ENCODE measurements around the gene MAP3K7.

GRCh38 chr6:90469906-90470305 is 117.0 kb downstream of the MAP3K7 start:
- TF ChIP-seq, protein P1, sequence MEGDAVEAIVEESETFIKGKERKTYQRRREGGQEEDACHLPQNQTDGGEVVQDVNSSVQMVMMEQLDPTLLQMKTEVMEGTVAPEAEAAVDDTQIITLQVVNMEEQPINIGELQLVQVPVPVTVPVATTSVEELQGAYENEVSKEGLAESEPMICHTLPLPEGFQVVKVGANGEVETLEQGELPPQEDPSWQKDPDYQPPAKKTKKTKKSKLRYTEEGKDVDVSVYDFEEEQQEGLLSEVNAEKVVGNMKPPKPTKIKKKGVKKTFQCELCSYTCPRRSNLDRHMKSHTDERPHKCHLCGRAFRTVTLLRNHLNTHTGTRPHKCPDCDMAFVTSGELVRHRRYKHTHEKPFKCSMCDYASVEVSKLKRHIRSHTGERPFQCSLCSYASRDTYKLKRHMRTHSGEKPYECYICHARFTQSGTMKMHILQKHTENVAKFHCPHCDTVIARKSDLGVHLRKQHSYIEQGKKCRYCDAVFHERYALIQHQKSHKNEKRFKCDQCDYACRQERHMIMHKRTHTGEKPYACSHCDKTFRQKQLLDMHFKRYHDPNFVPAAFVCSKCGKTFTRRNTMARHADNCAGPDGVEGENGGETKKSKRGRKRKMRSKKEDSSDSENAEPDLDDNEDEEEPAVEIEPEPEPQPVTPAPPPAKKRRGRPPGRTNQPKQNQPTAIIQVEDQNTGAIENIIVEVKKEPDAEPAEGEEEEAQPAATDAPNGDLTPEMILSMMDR (IDR thresholded peaks at IDR 0.05): no peak
- no peak for TF ChIP-seq EP300 (IDR thresholded peaks at IDR 0.05)
- TF ChIP-seq POLR2A (IDR thresholded peaks at IDR 0.05): no peak
- TF ChIP-seq POLR2AphosphoS5 (IDR thresholded peaks at IDR 0.05): peak in 2 of 3 donors; percentile 27 to 82

Measured in suprapubic skin (tissue), 4 donors.